Astrocyte of the cerebellum (primary cell): ENCODE measurements around the gene MSI2.

ENCODE experiments used
- DNase-seq: peaks from one replicate; pipeline ENCODE4 v3.0.0-alpha.2; 2011; ENCODE audit warnings: low read depth
- H3K4me3 ChIP-seq: 2 replicates; pipeline ENCODE4 v1.5.1; 2011; ENCODE audit warnings: mild to moderate bottlenecking, low read depth, low read length, moderate library complexity
- in situ Hi-C: cut with HindIII; loops from 2 replicates; pipeline ENCODE4 v1.10.0; 2017; ENCODE audit warnings: low sequenced_read_pairs
- TF ChIP-seq, protein P1 (sequence below): IDR thresholded peaks from 2 replicates; pipeline ENCODE4 v1.5.1; 2012; ENCODE audit warnings: low read length, low read depth, moderate library complexity, mild to moderate bottlenecking; ENCODE audit errors: missing control alignments

Gene MSI2

DNA sequence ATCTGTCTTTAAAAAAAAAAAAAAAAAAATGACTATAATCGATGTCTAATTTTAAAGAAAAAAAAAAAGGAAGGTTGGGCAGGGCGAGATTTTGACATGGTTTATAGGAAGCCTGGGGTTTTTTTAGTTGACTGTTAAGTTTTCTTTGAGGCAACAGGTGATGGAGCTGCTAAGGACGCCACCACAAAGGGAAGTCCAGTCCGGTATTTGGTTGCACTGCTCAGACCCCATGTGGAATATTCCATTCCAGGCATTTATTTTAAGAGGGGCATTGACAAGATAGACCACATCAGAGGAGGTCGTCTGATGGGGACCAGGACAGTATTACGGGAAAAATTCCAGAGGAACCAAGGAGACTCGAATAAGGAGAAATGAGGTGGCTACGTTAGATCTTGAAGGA lies 320.4 kb downstream of the MSI2 start:
- TF ChIP-seq, protein P1, sequence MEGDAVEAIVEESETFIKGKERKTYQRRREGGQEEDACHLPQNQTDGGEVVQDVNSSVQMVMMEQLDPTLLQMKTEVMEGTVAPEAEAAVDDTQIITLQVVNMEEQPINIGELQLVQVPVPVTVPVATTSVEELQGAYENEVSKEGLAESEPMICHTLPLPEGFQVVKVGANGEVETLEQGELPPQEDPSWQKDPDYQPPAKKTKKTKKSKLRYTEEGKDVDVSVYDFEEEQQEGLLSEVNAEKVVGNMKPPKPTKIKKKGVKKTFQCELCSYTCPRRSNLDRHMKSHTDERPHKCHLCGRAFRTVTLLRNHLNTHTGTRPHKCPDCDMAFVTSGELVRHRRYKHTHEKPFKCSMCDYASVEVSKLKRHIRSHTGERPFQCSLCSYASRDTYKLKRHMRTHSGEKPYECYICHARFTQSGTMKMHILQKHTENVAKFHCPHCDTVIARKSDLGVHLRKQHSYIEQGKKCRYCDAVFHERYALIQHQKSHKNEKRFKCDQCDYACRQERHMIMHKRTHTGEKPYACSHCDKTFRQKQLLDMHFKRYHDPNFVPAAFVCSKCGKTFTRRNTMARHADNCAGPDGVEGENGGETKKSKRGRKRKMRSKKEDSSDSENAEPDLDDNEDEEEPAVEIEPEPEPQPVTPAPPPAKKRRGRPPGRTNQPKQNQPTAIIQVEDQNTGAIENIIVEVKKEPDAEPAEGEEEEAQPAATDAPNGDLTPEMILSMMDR: no peak
- in situ Hi-C loops: no loop called here
- no peak overlapping the region for H3K4me3 ChIP-seq
- no peak for DNase-seq

DNA sequence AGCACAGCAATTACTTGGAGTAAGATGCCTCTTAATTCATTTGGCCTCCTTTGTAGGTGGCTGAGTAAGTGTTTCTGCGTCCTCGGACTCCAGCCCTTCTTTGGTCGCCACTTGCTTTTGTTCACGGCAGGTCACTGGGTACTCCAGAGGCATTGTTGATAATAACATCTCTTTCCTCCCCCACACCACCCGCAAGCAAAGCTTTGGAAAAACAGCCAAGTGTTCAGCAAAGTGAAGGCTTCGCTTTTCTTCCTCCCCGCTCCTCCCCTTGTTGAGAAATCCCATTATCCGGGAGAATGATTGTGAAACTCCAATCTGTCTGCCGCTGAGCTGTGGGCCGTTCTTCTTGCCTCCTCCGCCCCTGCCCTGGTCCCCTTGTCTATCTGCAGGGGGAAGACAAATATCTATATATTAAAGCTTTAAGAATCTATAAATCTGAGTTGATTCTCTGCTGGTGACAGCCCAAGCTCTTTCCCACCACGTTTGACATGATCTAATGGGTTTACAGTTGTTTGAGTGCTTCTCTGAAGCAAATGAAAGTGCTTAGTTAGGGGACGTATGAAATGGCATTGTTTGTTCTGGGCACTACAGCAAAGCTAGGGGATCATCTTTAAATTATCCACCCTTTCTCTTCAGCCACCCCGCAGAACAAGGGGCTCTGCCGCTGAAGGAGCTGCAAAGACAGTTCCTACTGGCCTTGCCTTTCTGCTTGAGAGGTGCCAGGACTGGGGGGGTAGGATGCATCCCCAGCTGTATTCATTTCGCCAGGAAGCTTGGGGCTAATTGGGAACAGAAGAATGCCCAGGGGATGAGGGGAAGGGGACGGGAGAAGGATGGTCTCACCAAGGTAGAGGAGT lies 321.7 kb downstream of the MSI2 start:
- peak overlapping the region; percentile 25 for H3K4me3 ChIP-seq
- in situ Hi-C loops: no loop called here

DNA sequence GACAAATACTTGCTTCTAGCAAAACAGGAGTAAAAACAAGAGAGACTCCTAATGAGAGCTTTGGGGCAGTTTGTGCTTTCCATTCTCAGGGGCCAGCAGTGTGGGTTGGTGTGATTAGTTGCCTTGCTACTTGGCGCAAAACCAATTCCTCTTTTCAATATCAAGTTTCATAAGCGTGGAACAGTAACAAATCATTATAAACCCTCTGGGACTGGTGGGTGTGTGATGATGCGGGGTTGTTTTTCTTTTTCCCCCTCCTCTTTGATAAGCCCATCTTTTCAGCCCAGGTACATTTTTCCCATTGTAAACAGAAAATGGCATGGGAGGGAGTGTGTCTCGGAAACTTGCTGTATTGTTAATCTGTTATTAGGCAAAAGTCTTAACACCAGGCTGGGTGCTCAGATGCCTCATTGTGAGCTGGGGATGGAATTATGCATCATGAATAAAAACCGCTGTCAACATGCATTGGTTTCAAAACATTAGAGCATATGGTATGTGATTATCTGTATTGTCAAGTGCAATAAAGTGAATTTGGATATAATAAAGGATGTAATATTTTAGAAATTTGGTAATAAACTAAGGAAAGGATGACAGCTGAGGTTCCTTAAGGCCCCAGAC lies 322.4 kb downstream of the MSI2 start:
- in situ Hi-C loops: no loop called here
- H3K4me3 ChIP-seq: no peak overlapping the region
- TF ChIP-seq, protein P1: no peak
- peak; percentile 33 for DNase-seq

More for the DNA sequence above, 321.7 kb downstream of the MSI2 start:
- TF ChIP-seq, protein P1: no peak
- DNase-seq: peak; percentile 36

DNA sequence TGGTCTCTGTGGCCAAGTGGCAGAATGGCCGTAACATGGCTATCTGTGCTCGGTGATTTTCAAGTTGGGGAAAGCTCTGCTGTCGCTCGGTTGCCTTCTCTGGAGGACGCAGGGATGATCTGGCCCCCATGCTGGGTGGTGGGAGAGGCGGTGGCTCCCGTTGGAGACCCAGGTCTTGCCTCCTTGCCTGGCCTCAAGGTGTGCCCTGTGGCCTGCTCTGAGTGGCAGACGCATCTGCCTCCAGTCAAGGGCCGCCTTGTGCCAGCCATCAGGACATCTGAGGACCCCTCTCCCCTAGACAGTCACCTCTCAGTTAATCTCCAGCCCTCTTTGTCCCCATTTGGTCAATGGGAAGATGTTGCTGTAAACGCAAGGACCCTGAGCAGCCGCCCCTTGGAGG lies 322.9 kb downstream of the MSI2 start:
- no peak for DNase-seq
- TF ChIP-seq, protein P1: no peak
- no peak overlapping the region for H3K4me3 ChIP-seq
- in situ Hi-C loops: no loop called here

DNA sequence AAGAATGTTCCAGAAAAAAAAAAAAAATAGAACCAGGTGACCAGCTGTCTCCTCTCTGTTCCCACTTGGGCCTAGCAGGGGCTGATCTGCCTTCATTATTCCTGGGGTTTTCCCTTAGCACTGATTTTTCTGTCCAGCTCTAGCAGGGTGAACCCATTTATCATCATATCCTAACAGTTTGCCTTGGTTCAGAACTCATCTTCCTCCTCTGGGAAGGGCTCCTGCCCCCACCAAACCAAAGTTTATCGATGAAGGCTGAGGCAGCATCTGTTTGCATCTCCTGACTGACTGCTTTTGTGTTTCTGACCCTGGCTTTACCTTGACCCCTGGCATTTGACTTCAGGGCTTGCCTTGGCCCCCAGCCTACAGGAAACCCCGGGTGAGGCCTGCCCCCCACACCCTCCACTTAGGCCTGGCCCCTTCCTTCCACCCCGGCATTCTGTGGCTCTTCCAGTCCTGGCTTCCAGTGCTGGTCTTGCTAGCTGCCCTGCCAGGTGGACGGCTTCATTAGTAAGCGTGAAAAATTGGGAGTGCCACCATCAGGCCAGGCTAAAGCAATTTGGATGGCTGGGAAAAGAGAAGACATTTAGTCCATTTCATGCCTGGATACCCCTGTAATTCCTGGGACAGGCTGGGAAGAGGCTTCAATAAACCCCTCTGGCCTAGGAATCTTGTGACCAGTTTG lies 323.9 kb downstream of the MSI2 start:
- in situ Hi-C loops: no loop called here
- H3K4me3 ChIP-seq: no peak overlapping the region
- no peak for DNase-seq
- TF ChIP-seq, protein P1: no peak

DNA sequence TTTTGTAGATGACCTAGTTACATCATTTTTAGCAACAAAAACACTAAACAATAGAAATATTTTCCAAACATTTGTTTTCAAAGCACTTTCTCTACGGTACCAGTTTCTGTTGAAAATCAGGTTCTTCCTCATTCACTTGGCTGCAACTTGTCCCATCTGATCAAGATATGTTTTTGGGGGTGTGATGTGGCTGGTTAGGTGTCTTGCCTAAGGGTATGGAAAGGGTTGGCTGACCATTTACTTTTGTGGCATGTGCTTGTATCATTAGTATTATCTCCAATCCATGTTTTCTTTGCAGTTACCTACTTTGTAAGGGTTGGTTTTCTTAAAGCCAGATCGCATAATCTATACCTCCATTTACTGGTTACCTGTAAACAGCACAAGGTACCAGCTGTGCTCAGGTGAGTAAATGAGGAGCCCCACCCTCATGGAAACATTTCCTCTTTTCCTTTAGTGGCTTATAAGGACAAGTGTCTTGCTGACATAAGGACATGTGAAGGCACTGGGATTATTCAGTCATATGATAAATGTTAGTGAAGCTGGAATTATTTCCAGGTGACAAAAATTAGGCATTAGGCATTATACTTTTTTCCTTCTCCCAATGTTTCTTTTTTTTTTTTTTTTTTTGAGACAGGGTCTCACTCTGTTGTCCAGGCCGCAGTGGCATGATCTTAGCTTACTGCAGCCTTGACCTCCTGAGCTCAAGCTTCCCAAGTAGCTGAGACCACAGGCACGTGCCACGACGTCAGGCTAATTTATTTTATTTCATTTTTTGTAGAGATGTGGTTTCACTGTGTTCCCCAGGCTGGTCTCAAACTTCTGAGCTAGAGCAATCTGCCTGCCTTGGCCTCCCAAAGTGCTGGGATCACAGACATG lies 326.8 kb downstream of the MSI2 start:
- H3K4me3 ChIP-seq: no peak overlapping the region
- in situ Hi-C loops: no loop called here
- TF ChIP-seq, protein P1: no peak
- DNase-seq: no peak
